ENCODE data around the gene ADPRH.

GRCh38 chr3:119632216-119632615 lies 52.9 kb downstream of the ADPRH start:
- TF ChIP-seq CTCF (IDR thresholded peaks at IDR 0.05) (no peak), POLR2A (IDR thresholded peaks at IDR 0.05) (no peak)

All from thyroid gland (tissue), 4 donors.